Fibroblast of lung (primary cell): Measurements from ENCODE around the gene VPS13C. TPM values are rescaled to one million over a fixed set of nuclear protein-coding genes. Genes with fewer than 3 reads are reported as not detected.

Experiments
- DNase-seq, 2 donors: peaks; one replicate each; pipeline versions ENCODE4 v3.0.0 to v3.0.0-alpha.2; 2010; ENCODE audit warnings: low read depth in 2 of 2
- H2AFZ ChIP-seq: 2 replicates; pipeline ENCODE4 v1.5.1; 2012; ENCODE audit warnings: low read length, control low read depth, inconsistent platforms
- H3K27ac ChIP-seq: 2 replicates; pipeline ENCODE4 v1.5.1; 2011; ENCODE audit warnings: low read length, control low read depth; ENCODE audit not compliant: insufficient read depth
- H3K27me3 ChIP-seq: 2 replicates; pipeline ENCODE4 v1.5.1; 2011; ENCODE audit warnings: mild to moderate bottlenecking, low read length; ENCODE audit not compliant: control insufficient read depth, insufficient read depth
- H3K36me3 ChIP-seq: 2 replicates; pipeline ENCODE4 v1.5.1; 2011; ENCODE audit warnings: low read length; ENCODE audit not compliant: control insufficient read depth, insufficient read depth
- H3K4me1 ChIP-seq: 2 replicates; pipeline ENCODE4 v1.5.1; 2011; ENCODE audit warnings: low read length; ENCODE audit not compliant: control insufficient read depth, insufficient read depth; ENCODE audit errors: extremely low read depth
- H3K4me2 ChIP-seq: 2 replicates; pipeline ENCODE4 v1.5.1; 2011; ENCODE audit warnings: low read length, control low read depth; ENCODE audit not compliant: insufficient read depth; ENCODE audit errors: extremely low read depth
- H3K4me3 ChIP-seq, 4 experiments: fragments of 200-600 bp in 1 of 4; sonication (generic) in 1 of 4; replicated peaks in 1 of 4; 2 replicates each; pipeline ENCODE4 v1.5.1; 2011 to 2016; ENCODE audit warnings: low read length in 4 of 4, low read depth in 3 of 4, mild to moderate bottlenecking in 3 of 4, control low read depth in 2 of 4, inconsistent platforms in 1 of 4, mixed read lengths in 1 of 4; ENCODE audit not compliant: insufficient read depth in 1 of 4; ENCODE audit errors: control extremely low read depth in 1 of 4
- H3K79me2 ChIP-seq: 2 replicates; pipeline ENCODE4 v1.5.1; 2012; ENCODE audit warnings: mild to moderate bottlenecking, low read length, inconsistent platforms; ENCODE audit not compliant: control insufficient read depth, insufficient read depth
- H3K9ac ChIP-seq: 2 replicates; pipeline ENCODE4 v1.5.1; 2011; ENCODE audit warnings: mild to moderate bottlenecking, low read length, control low read depth; ENCODE audit not compliant: insufficient read depth
- H3K9me3 ChIP-seq: 2 replicates; pipeline ENCODE4 v1.5.1; 2012; ENCODE audit warnings: low read depth, low read length; ENCODE audit not compliant: control insufficient read depth, insufficient read depth
- H4K20me1 ChIP-seq: 2 replicates; pipeline ENCODE4 v1.5.1; 2011; ENCODE audit warnings: low read length; ENCODE audit not compliant: control insufficient read depth, insufficient read depth; ENCODE audit errors: extremely low read depth
- EZH2 ChIP-seq: IDR thresholded peaks from 2 replicates; pipeline ENCODE4 v1.5.1; 2012; ENCODE audit warnings: low read length, control low read depth, mild to moderate bottlenecking; ENCODE audit errors: missing control alignments
- polyA plus RNA-seq, 2 donors: library from polyadenylated mRNA; depleted of rRNA in 1 of 2; stranded (reverse) in 1 of 2; unstranded in 1 of 2; fragments of >200 nt; gene quantifications; 2 replicates each; pipeline ENCODE4 v1.2.1, GENCODE V29; 2011 to 2012; ENCODE audit warnings: missing spikeins in 1 of 2
- total RNA-seq: library from RNA; depleted of rRNA; stranded (reverse); fragments of >200 nt; gene quantifications from 2 replicates; pipeline ENCODE4 v1.2.1, GENCODE V29; 2014
- TF ChIP-seq, protein P1 (sequence below), 2 donors: IDR thresholded peaks in 1 of 2; conservative IDR thresholded peaks in 1 of 2; 1 replicate in 1 of 2; 2 replicates in 1 of 2; pipeline ENCODE4 v1.5.1; 2011 to 2012; ENCODE audit warnings: low read length in 2 of 2, control low read depth in 1 of 2, inconsistent platforms in 1 of 2, low read depth in 1 of 2, mild to moderate bottlenecking in 1 of 2

Gene VPS13C
- total and polyA plus RNA-seq, 2 donors (not counting 1 experiment from before 2014, with no cell fraction given) = 19.6 to 82.7 TPM

DNA sequence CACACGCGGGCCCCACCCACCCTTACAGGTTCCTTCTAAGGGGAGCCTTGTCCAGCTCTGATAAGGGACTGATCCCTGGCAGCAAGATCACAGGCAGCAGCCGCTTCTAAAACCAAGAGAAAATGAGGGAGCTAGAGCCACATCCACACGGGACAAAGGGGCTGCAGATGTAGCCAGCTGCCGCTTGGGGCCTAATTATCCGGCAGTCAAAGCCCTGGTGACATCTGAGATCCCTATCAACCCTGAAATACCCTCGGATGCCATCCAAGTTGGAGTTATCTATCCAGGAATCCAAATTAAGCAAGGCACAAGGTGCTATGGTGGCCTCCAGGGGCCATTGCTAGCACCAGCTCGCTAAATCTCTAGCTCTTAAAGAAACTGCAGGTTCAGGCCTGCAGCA lies 248.3 kb downstream of the VPS13C start:
- Histone ChIP-seq H3K36me3 (no peaks in the 10 kb centered on the region), H3K27ac (no peak overlapping the region), H4K20me1 (no peaks in the 10 kb centered on the region), H3K4me1 (no peaks in the 10 kb centered on the region), H3K9me3 (no peaks in the 10 kb centered on the region), H3K9ac (no peak overlapping the region), H3K4me3 (no peak overlapping the region), H2AFZ (no peak overlapping the region), H3K4me2 (no peak overlapping the region), H3K79me2 (no peaks in the 10 kb centered on the region), H3K27me3 (no peaks in the 10 kb centered on the region)
- no peak for TF ChIP-seq EZH2
- TF ChIP-seq, protein P1, sequence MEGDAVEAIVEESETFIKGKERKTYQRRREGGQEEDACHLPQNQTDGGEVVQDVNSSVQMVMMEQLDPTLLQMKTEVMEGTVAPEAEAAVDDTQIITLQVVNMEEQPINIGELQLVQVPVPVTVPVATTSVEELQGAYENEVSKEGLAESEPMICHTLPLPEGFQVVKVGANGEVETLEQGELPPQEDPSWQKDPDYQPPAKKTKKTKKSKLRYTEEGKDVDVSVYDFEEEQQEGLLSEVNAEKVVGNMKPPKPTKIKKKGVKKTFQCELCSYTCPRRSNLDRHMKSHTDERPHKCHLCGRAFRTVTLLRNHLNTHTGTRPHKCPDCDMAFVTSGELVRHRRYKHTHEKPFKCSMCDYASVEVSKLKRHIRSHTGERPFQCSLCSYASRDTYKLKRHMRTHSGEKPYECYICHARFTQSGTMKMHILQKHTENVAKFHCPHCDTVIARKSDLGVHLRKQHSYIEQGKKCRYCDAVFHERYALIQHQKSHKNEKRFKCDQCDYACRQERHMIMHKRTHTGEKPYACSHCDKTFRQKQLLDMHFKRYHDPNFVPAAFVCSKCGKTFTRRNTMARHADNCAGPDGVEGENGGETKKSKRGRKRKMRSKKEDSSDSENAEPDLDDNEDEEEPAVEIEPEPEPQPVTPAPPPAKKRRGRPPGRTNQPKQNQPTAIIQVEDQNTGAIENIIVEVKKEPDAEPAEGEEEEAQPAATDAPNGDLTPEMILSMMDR (conservative IDR thresholded peaks at IDR 0.05 in 1 of 2, IDR thresholded peaks at IDR 0.05 in 1 of 2; ENCODE audit: low read depth in 1 of 2, low read length in 2 of 2) = no peak
- DNase-seq = no peak

DNA sequence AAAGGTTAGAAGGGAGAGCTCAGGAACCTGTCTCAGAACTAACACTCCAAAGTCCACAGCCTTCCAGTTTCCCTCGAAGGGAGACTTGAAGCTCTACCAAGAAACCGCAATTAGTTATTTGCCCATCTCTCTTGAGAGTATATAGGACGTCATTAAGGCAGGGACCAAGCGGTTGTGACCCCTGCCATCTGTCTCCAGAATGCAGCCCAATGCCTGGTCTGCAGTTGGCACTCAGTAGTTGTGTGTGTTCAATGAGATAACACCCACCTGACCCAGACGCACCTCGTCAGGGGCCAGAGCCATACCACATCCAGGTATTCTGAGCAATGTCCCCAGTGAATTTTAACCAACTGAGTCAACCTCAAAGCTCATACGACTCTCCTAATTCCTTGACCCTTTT lies 251.0 kb downstream of the VPS13C start:
- H3K27me3 ChIP-seq = no peaks in the 10 kb centered on the region
- no peak for DNase-seq
- H3K4me1 ChIP-seq = no peaks in the 10 kb centered on the region
- no peaks in the 10 kb centered on the region for H3K9me3 ChIP-seq
- H3K4me2 ChIP-seq = no peak overlapping the region
- H3K36me3 ChIP-seq = no peaks in the 10 kb centered on the region
- TF ChIP-seq, protein P1 (conservative IDR thresholded peaks at IDR 0.05 in 1 of 2, IDR thresholded peaks at IDR 0.05 in 1 of 2; ENCODE audit: low read depth in 1 of 2, low read length in 2 of 2) = no peak
- TF ChIP-seq EZH2 = no peak
- H2AFZ ChIP-seq = no peak overlapping the region
- H3K79me2 ChIP-seq = no peaks in the 10 kb centered on the region
- no peak overlapping the region for H3K4me3 ChIP-seq
- H3K27ac ChIP-seq = no peak overlapping the region
- no peaks in the 10 kb centered on the region for H4K20me1 ChIP-seq
- no peak overlapping the region for H3K9ac ChIP-seq

DNA sequence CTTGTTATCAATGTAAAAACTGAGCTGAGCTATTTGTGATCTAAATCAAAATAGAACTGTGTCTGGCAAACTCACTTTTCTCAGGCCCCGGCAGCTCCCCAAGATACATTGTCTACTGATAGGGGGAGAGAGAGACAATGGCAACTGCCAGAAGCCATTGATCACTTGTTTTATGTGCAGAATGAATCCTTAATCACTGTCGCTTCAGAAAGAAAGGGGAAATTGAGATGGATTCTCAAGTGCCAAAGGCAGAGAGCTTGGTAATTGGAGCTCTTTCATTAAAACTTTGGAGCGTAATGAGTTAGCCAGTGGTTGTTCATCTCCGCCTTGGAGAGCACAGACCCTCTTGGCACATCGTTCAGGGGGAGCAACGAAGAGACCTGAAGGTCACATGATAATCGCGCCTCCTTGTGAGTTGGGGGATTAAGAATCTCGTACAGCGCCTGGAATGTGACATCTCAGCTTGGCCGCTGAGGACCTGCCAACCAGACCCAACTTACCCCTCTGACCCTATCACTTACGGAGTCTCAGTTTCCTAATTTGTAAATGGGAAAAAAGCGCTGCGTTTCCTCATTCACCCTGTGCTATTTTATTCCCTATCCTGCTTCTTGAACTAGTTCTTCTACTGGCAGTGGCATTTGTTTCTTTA lies 252.8 kb downstream of the VPS13C start:
- Histone ChIP-seq H3K79me2 (no peaks in the 10 kb centered on the region), H3K27me3 (no peaks in the 10 kb centered on the region), H3K9ac (no peak overlapping the region), H3K4me3 (no peak overlapping the region), H3K27ac (no peak overlapping the region), H3K9me3 (no peaks in the 10 kb centered on the region), H2AFZ (no peak overlapping the region), H3K4me1 (no peaks in the 10 kb centered on the region), H4K20me1 (no peaks in the 10 kb centered on the region), H3K36me3 (no peaks in the 10 kb centered on the region), H3K4me2 (no peak overlapping the region)
- no peak for DNase-seq
- TF ChIP-seq, protein P1 (conservative IDR thresholded peaks at IDR 0.05 in 1 of 2, IDR thresholded peaks at IDR 0.05 in 1 of 2; ENCODE audit: low read depth in 1 of 2, low read length in 2 of 2) = no peak
- no peak for TF ChIP-seq EZH2

Other genes starting within 250 kb of the VPS13C start
- gene C2CD4A, start 6.5 kb upstream of the VPS13C start, total RNA-seq = not detected in 2 replicates
- gene C2CD4A, start 6.5 kb upstream of the VPS13C start, polyA plus RNA-seq = not detected in 2 replicates
- gene C2CD4B, start 104.8 kb upstream of the VPS13C start, total RNA-seq = not detected in 2 replicates
- gene C2CD4B, start 104.8 kb upstream of the VPS13C start, polyA plus RNA-seq = not detected in 2 replicates